HG03442 (cell line): ENCODE data around the gene NASP.

Source experiments
- ATAC-seq: cut with Tn5 transposase; IDR thresholded peaks from one replicate; pipeline ENCODE4 v1.9.1; 2021; ENCODE audit warnings: mild to moderate bottlenecking, moderate library complexity; ENCODE audit not compliant: unreplicated experiment

NASP gene, protein sequence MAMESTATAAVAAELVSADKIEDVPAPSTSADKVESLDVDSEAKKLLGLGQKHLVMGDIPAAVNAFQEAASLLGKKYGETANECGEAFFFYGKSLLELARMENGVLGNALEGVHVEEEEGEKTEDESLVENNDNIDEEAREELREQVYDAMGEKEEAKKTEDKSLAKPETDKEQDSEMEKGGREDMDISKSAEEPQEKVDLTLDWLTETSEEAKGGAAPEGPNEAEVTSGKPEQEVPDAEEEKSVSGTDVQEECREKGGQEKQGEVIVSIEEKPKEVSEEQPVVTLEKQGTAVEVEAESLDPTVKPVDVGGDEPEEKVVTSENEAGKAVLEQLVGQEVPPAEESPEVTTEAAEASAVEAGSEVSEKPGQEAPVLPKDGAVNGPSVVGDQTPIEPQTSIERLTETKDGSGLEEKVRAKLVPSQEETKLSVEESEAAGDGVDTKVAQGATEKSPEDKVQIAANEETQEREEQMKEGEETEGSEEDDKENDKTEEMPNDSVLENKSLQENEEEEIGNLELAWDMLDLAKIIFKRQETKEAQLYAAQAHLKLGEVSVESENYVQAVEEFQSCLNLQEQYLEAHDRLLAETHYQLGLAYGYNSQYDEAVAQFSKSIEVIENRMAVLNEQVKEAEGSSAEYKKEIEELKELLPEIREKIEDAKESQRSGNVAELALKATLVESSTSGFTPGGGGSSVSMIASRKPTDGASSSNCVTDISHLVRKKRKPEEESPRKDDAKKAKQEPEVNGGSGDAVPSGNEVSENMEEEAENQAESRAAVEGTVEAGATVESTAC

DNA sequence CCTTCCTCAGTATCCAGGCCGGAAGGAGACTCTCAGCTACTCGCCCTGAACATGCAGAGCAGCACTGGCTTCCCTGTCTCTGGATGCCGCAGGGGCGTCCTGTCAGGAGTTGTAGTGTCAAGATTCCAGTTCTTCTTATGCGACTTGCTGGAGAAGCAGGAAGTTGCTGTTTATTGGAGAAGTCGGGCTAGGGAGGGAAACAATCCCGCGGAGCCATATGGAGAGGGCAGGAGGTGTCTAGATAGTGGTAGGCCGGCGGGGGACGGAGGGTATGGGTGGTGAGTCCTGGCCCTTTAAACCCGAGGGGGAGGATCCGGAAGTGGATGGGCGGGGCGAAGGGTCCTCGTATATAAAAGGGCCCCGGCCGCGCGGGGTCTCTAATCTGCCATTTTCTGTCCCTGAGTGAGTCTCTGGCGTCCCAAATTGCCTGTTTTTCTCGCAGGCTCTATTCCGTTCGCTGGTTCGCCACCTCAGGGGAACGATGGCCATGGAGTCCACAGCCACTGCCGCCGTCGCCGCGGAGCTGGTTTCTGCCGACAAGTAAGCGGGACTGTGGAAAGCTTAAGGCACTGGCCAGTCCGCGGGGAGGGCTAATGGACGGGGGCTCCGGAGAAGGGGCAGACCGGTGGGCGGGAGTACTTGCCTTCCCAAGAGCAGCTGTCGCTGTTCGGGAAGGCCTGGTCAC is at the start of gene NASP:
NASP (plus strand) TSS at position 376 of the 685 bp plus-strand sequence; CDS start at position 482, 106 bp downstream.
- ATAC-seq = peak; percentile 35

DNA sequence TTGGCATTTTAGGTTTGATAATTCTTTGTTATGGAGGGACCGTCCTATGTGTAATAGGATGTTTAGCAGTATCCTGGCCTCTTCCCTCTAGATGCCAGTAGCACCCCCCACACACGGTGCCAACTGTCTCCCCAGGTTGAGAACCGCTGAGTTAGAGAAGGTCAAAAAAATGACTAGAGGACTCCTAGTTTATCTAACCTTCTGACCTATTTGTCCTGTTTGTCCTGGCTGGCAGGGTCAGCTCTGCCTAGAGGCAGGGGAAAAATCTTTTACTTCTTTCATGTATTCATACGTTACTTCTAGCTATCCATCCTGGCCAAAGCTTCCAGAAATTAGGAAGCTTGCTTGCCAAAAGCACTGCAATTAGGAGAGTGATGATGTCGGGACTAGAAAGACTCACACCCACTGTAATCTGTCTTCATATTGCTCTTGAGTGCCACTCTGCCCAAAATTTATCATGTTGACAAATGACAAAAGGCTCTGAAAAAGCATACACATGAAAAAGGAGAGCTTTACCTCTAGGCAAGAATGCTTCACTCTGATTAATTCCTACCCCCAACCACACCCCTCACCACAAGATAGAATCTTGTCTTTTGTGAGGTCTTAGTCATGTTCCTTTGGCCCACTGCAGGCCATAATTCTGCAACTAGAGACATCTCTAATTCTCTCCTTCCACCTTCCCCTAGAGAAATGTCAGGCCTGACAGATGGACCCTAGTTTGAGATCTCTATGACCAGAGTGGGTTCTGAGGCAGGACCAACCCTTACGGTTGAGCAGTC is 47.7 kb upstream of the NASP start:
- no peak for ATAC-seq

DNA sequence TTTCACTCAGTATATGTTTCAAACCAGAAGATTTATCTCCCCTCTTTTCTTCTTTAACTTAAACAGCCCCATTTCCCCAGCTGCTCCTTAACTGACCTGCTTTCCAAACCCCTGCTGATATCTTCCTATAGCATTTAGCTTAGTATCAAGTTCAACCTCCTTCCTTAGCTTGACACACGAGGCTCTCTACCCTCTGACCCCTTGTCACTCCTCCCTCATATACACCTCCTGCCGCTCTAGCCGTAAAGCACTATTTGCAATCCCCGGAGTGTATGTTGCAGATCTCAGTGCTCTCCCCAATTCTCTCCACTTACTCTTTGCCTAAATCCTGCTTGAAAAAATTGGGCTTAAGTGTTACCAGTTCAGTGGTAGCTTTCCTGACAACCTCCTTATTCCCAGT is 47.0 kb upstream of the NASP start:
- no peak for ATAC-seq

DNA sequence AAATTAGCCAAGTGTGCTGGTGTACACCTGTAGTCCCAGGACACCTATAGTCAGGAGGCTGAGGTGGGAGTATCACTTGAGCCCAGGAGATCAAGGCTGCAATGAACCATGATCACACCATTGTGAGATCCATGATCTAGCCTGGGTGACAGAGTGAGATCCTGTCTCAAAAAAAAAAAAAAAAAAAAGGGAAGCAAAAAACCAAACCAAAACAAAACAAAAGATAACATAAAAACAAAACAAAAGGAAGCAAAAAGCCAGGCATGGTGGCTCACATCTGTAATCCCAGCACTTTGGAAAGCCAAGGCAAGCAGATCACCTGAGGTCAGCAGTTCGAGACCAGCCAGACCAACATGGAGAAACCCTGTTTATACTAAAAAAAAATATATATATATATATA is 42.6 kb upstream of the NASP start:
- ATAC-seq = no peak

DNA sequence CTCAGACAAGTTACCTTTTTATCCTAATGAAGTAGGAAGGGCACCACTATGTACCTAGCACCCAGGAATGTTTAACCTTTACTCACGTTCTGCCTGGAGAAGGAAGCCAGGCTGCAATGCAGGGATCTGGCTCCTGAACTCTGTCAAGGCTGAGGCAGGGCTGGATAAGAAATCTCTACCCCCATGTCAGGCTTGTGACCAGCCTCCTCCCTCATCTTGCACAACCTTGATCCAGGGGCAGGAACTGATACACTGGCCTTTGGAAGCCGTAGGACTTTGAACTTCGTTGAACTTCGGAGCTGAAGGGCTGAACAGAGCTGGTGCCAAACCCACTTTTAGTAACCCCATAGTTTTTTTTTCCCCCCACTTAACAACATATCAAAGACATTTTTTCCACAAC is 41.2 kb upstream of the NASP start:
- no peak for ATAC-seq

DNA sequence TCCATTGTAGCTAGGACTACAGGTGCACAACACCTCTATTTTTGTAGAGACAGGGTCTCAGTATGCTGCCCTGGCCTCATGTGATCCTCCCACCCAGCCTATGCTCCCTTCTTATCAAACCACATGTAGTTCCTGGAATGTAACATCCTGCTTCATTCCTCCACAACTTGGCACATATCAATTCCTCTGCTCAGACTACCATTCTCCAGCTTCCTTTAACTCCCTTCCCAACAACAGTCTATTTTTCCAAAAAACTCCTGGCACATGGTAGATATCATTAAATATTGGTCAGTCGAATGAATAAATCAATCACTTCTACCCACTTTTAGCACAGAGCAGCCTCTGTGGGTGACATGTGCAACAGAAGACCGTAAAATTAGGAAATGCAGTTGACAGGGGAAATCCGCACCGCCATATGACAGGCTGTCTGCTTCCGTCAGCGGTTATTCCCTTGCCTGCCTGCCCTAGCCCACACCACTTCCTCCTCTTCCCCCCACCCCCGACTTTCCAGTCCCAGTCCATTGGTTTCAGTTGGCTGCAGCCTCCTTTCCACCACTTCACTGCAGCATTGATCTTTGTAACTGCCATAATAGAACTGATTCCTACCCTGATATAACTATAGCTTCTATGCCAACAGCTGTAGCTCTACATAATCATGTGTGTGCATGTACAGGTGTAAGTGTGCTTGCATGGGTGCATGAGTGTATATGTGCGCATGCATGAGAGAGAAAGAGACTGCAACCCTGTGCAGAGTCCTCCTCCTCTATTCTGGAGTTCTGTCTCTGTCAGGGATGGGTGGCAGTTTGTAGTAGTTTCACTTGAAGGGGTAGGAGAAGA is 40.0 kb upstream of the NASP start:
- peak; percentile 50 for ATAC-seq

DNA sequence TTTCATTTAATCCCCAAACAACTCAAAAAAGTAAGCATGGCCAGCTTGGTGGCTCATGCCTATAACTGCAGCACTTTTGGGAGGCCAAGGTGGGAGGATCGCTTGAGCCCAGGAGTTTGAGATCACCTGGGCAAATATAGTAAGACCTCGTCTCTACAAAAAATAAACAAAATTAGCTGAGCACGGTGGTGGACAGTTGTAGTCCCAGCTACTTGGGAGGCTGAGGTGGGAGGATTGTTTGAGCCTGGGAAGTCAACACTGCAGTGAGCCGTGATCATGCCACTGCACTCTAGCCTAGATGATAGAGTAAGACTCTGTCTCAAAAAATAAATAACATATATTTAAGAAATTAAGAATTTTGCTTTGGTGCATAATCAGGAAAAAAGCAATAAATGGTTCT is 39.3 kb upstream of the NASP start:
- no peak for ATAC-seq

DNA sequence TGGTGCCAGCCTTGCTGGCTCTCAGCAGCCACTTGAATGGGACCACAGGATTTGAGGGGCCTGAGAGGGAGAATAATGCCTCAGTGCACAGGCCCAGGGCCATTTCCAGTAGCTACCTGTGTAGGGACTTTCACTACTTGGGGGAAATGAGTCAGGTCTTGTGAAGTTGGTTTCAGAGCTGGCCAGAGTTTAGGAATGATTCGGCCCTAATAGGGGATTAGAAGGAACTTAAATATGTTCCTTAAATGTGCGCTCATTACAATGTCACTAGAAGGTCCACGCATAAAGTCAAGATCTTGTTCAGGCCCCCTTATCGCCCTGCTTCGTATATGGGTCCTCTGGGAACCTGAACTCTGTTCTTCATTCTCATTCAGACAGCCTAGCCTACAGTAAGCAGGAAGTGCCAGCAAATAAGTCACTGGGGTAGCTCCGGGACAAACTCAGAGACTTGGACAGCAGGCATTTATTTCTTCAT is 38.8 kb upstream of the NASP start:
- peak; percentile 59 for ATAC-seq

DNA sequence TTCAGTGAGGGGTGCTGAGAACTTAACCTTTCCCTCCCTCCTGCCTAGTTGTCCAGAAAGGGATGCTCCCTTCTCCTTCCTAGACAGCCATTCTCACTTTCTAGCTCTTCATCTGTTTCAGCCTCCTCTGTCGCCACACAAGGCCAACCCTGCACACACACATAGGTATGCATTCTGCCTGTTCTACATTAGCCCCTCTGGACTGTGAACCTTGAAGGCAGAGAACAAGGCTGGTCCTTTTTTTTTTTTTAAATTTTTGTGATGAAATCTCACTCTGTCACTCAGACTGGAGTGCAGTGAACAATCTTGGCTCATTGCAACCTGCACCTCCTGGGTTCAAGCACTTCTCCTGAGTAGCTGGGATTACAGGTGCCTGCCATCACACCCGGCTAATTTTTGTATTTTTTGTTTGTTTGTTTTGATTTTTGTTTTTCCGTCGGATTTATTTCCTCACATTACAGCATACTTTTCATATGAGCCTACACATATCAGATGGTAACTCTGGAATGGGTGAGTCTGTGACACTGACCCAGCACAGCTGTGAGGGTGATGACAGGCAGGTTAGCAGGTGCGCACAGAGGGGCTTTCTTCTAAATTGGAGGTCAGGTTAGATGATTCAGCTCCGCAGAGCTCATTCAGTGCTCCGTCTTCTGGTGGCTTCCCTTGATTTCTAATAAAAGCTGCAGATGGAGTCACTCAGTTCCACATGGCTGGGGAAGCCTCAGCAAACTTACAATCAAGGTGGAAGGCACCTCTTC is 38.1 kb upstream of the NASP start:
- no peak for ATAC-seq

DNA sequence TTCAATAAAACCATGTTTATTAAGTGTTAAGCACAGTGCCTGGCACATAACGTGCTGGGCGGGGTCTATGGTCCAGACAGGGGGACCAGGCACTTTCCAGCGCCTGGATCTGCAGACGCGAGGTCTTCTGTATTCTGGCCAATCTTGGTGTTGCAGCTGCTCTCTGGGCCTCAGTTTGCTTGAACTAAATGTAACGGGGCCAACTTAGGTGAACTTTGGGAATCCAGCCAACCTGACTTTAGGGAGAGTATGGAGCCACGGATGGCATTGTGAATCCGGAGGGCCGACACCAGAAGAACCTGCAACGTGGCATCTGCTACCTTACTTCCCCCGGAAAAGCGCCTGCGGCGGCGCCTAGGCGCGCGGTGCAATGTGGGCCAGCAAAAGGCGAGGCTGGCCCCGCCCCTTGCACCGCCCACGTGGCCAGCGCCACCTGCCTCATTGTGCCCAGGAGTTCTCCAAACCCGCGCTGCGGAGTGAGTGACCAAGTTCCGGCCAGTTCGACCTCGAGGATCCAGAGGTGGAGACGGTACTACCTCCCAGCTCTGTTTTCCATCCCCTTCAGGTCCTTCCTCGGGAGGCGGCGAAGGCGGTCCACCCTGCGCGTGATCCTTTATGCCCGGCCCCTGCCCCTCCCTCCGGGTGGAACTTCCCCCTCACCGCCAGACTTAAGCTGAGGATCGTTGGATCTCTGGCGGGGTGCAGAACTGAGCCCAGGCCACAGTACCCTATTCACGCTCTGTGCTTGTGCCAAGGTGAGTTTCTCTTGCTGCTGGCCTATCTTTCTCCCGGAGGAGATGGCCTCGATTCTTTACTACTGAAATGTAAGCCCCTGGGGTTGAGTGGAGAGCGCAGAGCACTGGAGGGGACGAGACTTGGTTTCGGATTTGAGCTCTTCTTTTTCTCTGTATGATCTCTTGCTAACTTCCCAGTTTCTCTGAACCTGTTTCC is 33.2 kb upstream of the NASP start, which contains the start of gene AKR1A1:
AKR1A1 (plus strand) TSS at position 426 of the 951 bp plus-strand sequence. CDS start 10,969 bp downstream, outside the sequence.
- peak; percentile 79 for ATAC-seq

DNA sequence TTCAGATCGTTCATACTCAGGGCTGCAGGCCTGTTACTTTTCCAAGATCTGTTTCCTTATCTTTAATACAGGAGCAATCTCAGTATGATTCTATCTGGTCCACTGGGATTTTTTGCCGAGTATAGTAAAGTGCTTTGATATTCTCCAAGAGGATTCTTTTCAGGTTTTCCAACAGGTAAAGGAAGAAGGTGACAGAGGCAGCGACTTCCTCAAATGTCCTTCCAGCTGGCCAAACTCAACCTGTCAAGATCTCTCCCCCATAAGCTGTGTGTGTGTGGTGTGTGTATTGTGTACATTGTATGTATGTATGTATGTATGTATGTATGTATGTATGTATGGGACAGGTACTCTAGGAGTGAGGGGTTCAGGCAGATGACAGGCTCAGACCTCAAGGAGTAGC is 32.2 kb upstream of the NASP start:
- ATAC-seq = no peak

DNA sequence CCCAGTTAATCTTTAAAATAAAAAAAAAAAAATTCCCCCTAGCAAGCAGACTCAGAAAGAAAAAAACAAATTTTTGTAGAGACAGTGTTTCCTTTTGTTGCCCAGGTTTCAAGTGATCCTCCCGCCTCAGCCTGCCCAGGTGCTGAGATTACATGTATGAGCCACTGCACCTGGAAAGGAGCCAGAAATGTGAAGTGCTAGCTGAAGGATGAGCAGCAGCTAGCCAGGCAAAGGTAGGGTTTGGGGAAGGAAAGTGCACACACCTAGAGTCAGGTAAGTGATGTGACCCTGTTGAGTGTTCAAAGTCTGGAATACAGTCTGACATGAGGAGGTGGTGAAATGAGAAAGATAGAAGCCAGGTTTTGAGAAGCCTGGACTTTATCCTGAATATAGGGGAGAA is 31.5 kb upstream of the NASP start:
- no peak for ATAC-seq

DNA sequence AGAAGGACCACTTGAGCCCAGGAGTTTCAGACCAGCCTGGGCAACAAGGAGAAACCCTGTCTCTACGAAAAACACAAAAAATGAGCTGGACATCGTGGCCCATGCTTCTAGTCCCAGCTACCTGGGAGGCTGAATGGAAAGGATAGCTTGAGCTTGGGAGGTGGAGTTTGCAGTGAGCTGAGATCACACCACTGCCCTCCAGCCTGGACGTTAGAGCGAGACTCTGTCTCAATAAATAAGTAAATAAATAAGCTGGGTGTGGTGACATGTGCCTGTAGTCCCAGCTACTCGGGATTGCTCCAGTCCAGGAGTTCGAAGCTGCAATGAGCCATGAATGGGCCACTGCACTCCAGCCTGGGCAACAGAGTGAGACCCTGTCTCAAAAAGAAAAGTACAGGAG is 29.6 kb upstream of the NASP start:
- no peak for ATAC-seq

DNA sequence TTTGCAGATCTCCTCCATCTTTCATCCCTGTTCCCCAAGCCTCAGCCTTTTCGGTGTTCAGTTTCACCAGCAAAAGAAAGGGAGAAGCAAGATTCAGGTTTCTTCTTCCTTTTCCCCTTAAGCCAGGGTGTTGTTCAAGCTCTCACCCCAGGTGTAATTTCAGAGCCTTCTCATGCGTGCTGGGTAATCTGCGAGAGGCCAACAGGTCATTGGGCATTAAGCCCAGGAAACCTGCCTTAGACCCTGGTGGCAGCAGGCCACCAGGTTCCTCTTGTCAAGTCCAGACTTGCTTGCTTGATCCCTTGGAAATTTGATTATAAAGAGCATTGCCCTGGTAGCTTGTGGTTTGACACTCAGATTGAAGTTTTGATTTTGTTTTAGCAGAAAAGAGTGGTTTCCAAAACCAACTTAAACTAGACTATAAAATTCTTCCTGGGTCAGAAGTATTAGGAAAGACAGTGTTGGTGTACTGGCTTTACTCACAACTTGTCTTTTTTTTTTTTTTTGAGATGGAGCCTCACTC is 26.4 kb upstream of the NASP start:
- ATAC-seq = no peak

DNA sequence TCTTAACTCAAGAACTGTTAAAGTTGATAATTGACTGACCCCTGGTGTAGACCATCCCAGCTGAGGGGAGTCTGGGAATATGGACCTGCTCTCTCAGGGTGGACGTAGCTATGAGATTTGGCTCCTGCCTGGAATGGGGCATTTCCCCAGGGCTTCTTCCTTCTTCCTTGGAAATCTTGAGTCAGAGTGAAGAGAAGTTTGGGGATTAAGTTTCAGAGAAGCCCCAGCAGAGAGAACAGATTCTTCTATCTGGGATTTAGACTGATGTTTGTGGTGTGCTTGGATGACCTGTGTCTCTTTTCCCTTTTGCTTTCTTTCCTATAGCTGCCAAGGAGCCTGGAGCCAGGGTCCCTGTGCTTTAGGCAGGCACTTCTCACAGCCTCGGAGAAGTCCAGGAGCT is 20.0 kb upstream of the NASP start:
- ATAC-seq = no peak

DNA sequence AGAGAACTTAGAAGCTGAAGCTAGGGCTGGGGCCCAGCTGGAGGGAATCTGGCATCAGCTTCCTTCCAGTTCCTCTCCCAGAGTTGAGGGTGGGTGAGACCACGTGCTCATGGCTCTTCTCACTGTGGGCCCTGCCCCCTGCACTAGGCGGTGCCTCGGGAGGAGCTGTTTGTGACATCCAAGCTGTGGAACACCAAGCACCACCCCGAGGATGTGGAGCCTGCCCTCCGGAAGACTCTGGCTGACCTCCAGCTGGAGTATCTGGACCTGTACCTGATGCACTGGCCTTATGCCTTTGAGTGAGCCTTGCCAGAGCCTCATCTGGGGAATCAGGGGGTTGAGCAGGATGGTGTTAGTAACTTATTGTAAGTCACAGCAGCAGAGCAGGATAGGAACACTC is 17.1 kb upstream of the NASP start:
- no peak for ATAC-seq

DNA sequence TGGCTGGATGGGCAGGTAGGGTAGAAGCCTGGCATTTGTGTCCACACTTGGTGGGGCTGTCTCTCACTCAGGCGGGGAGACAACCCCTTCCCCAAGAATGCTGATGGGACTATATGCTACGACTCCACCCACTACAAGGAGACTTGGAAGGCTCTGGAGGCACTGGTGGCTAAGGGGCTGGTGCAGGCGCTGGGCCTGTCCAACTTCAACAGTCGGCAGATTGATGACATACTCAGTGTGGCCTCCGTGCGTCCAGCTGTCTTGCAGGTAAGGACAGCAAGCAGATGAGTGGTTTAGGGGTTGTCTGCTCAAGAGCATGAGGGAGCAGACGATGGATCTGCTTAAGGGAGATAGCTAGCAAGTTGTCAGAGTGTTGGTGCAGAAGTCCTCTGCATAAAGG is 15.9 kb upstream of the NASP start:
- ATAC-seq = no peak

DNA sequence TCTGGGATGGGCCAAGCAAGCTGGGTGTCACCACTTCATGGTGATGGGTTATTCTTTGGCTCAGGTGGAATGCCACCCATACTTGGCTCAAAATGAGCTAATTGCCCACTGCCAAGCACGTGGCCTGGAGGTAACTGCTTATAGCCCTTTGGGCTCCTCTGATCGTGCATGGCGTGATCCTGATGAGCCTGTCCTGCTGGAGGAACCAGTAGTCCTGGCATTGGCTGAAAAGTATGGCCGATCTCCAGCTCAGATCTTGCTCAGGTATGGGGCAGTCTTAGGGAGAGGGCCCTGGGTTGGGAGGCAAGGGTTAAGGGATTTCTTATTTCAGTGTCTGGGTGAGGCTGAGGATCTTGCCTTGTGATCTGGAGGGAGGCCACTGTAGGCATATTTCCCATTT is 15.4 kb upstream of the NASP start:
- ATAC-seq = no peak
